Measurements from ENCODE around the gene DPH2. TPM values are rescaled to one million over a fixed set of nuclear protein-coding genes. Genes with fewer than 3 reads are reported as not detected.

Gene DPH2
- total RNA-seq, 1 donor from 2014 or later: 15.0 TPM

- H3K4me3 ChIP-seq: no peak overlapping the region
- intact Hi-C loops (cut with DNase I): no loop called here
- no peaks in the 10 kb centered on the region for H3K9me3 ChIP-seq
- H3K36me3 ChIP-seq: peaks cover 5% of the 10 kb centered on the region
- DNase-seq: no peak
- no peak for ATAC-seq
- no peaks in the 10 kb centered on the region for H3K27me3 ChIP-seq (ENCODE audit: low read depth)
- H3K27ac ChIP-seq: no peak overlapping the region
- TF ChIP-seq CTCF (IDR thresholded peaks at IDR 0.05): no peak
- H3K4me1 ChIP-seq: peaks cover 16% of the 10 kb centered on the region
These were observed 25.3 kb downstream of the DPH2 start for GRCh38 chr1:43994794-43995790.

- no peak overlapping the region for H3K4me3 ChIP-seq
- peaks cover 8% of the 10 kb centered on the region for H3K4me1 ChIP-seq
- intact Hi-C loops (cut with DNase I): no loop called here
- no peaks in the 10 kb centered on the region for H3K9me3 ChIP-seq
- no peak overlapping the region for H3K27ac ChIP-seq
- no peaks in the 10 kb centered on the region for H3K27me3 ChIP-seq (ENCODE audit: low read depth)
- ATAC-seq (no peak), DNase-seq (no peak)
- peaks cover 16% of the 10 kb centered on the region for H3K36me3 ChIP-seq
- TF ChIP-seq CTCF (IDR thresholded peaks at IDR 0.05): no peak
These were observed 26.3 kb downstream of the DPH2 start for GRCh38 chr1:43995984-43996732.

- no peak for TF ChIP-seq CTCF (IDR thresholded peaks at IDR 0.05)
- H3K36me3 ChIP-seq: peaks cover 18% of the 10 kb centered on the region
- ATAC-seq (no peak), DNase-seq (no peak)
- H3K4me3 ChIP-seq: no peak overlapping the region
- intact Hi-C loops (cut with DNase I): no loop called here
- H3K9me3 ChIP-seq: no peaks in the 10 kb centered on the region
- no peaks in the 10 kb centered on the region for H3K27me3 ChIP-seq (ENCODE audit: low read depth)
- peaks cover 8% of the 10 kb centered on the region for H3K4me1 ChIP-seq
- H3K27ac ChIP-seq: no peak overlapping the region
These were observed 26.9 kb downstream of the DPH2 start for GRCh38 chr1:43996733-43997115.

- ATAC-seq: no peak
- DNase-seq: no peak
- no peak for TF ChIP-seq CTCF (IDR thresholded peaks at IDR 0.05)
These were observed 27.6 kb downstream of the DPH2 start for GRCh38 chr1:43997295-43997999.

GRCh38 chr1:43998000-43998378 lies 28.2 kb downstream of the DPH2 start:
- intact Hi-C loops (cut with DNase I): no loop called here
- DNase-seq (no peak), ATAC-seq (no peak)
- Histone ChIP-seq H3K4me3 (no peak overlapping the region), H3K27ac (no peak overlapping the region), H3K27me3 (ENCODE audit: low read depth) (no peaks in the 10 kb centered on the region), H3K36me3 (peaks cover 18% of the 10 kb centered on the region), H3K9me3 (no peaks in the 10 kb centered on the region), H3K4me1 (no peaks in the 10 kb centered on the region)
- no peak for TF ChIP-seq CTCF (IDR thresholded peaks at IDR 0.05)

More at GRCh38 chr1:43997295-43997999, 27.6 kb downstream of the DPH2 start:
- H3K4me1 ChIP-seq: peaks cover 2% of the 10 kb centered on the region
- no peaks in the 10 kb centered on the region for H3K27me3 ChIP-seq (ENCODE audit: low read depth)
- intact Hi-C loops (cut with DNase I): no loop called here
- H3K4me3 ChIP-seq: no peak overlapping the region
- peaks cover 18% of the 10 kb centered on the region for H3K36me3 ChIP-seq
- no peaks in the 10 kb centered on the region for H3K9me3 ChIP-seq
- H3K27ac ChIP-seq: no peak overlapping the region
